GM21515 (cell line): ENCODE measurements around the gene SCGB3A1.

Experiments
- ATAC-seq: cut with Tn5 transposase; IDR thresholded peaks from one replicate; pipeline ENCODE4 v1.9.1; 2021; ENCODE audit not compliant: unreplicated experiment

The SCGB3A1 gene, protein sequence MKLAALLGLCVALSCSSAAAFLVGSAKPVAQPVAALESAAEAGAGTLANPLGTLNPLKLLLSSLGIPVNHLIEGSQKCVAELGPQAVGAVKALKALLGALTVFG

DNA sequence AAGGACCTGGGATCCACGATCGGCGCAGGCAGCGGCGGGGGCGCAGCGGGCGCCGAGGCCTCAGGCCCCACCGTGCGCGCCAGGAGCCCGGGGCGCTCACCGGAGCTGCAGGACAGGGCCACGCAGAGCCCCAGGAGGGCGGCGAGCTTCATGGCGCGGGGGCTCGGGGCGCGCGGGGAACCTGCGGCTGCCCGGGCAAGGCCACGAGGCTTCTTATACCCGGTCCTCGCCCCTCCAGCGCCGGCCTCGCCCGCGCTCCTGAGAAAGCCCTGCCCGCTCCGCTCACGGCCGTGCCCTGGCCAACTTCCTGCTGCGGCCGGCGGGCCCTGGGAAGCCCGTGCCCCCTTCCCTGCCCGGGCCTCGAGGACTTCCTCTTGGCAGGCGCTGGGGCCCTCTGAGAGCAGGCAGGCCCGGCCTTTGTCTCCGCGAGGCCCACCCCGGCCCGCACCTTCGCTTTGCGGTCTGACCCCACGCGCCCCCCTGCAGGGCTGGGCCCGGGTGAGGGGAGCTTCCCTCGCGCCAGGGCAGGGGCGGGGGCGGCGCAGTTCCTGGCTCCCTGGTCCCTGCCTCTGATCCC is at the start of gene SCGB3A1:
Gene SCGB3A1 (minus strand): TSS at position 189 of the 577 bp plus-strand sequence. CDS start 37 bp downstream, at position 152.
- ATAC-seq = no peak

DNA sequence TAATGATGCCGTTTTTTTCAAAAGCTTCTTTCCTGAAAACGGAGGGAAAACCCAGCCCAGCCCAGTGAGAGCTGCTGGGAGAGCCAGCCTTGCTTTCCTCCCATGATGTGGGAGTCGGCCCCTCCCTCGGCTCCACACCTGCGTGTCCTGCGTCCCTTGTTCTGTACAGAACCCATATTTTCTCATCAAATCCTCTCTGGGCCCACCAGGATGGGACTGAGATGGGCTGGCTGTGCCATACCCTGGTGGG is 49.2 kb upstream of the SCGB3A1 start:
- ATAC-seq = no peak

DNA sequence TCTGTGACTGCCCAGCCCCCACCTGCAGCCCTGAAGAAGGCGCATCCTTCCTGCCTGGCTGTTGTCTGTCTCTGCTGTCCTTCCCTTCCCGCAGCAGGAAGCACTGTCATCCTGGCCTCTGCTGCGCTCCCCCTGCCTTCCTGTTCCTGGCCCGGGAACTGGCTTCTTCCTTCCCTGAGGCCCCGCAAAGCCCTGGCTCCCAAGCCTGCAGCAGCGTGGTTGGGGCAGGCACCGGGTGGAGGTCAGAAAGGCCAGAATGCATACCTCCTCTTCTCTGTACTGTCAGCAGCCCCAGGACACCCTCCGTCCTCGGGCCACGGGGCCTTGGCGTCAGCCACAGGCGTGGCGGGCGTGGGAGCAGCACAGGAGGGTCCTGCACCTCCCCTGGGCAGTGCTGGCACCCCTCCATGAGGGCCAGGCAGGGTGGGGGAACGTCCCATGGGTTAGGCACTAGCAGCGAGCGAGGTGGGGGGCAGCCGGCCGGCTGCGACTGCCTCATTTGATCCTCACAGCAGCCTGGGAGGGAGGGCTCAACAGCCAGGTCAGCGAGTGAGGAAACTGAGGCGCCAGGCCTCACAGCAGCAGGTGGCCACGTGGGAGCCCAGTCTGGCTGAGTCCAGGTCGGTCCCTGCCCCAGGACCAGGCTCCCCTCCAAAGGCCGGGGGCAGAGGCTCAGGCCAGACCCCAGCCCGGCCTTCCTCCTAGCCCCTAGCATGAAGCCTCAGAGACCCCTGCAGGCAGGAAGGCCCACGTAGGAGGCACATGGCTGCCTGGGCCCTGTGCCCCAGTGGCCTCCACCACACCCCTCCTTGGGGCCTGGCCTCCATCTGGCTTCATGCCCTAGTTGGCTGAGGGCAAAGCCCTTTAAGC is 48.7 kb upstream of the SCGB3A1 start:
- ATAC-seq = no peak

DNA sequence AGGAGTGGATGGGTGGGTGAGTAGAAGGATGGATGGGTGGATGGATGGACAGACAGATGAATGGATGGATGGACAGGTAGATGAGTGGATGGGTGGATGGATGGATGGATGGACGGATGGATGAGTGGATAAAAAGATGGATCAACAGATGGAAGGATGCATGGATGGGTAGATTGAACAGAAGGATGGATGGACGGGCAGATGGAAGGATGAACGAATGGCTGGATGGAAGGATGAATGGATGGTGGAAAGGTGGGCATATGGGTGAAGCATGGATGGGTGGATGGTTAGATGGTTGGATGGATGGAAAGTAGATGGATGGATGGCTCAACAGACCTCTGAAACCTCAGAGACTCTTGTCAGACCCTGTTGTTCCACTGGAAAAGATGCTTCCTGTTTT is 48.0 kb upstream of the SCGB3A1 start:
- no peak for ATAC-seq

DNA sequence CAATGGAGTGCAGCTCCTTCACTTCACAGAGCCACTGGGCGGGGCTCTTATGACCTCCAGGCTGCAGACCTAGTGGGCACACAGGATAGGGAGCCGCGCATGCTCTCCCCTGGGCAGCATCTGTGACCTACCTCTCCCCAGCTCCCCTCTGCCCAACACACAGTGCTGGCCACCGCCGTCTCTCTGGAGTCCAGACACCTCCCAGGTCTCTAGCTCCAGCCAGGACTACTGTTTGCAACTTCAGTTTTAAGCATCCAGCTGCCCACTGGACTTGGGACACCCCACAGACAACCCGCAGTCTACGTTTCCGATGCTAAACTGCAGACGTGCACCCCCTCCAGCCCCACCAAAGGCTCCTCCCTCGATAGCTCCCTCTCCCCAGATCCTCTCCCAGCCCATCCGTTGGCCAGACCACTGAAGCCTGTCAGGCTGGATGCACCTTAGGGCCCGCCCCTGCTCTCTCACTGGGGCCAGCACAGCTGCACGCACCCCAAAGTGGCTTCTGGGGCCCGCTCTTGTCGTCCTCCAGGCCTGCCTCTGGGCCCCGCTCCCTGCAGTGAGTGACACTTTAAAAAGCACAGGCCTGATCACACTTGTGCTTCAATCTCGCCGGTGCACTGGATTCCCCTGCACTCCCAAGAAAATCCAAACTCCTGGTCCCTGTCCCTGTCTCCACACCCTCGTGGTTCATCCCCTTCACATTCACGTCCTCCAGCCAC is 46.8 kb upstream of the SCGB3A1 start:
- ATAC-seq = no peak

DNA sequence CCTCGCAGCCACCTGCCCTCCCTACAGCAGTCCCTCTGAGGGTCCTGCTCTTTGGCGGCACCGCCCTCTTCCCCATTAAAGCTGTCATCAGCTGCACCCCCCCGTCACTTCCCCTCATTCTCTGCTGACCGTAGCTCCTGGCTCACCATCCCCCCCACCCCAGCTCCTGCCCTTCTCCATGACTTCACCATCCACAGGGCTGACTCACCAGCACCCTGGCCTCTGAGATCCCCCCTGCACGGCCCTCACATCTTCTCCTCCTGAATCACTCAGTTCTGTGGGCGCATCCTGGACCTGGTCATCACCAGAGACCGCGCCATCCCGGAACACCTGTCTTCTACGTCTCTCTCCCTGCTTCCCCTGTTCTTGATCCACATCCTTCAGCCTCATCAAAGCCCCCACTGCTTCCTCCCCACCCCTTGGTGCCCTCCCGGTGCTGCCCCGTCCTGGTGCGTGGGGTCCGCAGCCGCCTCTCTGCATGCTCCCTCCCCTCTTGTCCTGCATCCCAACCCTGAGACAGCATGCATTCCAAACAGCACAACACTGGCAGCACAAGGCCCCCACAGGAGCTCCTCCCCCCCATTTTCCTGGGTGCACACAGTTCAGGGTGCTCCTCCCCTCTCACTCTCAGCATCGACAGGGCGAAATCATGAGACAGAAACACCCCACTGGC is 45.2 kb upstream of the SCGB3A1 start:
- ATAC-seq = no peak

DNA sequence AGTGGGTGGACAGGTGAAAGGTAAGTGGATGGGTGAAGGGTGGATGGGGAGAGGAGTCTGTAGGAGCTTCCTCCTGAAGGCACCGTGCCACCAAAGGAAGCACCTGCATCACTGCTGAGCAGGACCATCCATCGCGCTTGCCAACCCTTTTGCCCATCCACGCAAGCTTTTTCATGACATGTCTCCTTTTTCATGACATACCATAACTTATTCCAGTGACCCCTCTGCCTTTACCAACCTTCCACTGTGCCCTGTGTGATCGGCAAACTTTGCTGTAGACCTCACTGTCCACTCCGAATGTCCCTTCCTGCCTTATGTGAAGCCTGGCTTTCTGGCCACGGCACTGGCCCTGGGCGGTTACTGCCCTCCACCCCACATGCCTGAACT is 44.7 kb upstream of the SCGB3A1 start:
- no peak for ATAC-seq

DNA sequence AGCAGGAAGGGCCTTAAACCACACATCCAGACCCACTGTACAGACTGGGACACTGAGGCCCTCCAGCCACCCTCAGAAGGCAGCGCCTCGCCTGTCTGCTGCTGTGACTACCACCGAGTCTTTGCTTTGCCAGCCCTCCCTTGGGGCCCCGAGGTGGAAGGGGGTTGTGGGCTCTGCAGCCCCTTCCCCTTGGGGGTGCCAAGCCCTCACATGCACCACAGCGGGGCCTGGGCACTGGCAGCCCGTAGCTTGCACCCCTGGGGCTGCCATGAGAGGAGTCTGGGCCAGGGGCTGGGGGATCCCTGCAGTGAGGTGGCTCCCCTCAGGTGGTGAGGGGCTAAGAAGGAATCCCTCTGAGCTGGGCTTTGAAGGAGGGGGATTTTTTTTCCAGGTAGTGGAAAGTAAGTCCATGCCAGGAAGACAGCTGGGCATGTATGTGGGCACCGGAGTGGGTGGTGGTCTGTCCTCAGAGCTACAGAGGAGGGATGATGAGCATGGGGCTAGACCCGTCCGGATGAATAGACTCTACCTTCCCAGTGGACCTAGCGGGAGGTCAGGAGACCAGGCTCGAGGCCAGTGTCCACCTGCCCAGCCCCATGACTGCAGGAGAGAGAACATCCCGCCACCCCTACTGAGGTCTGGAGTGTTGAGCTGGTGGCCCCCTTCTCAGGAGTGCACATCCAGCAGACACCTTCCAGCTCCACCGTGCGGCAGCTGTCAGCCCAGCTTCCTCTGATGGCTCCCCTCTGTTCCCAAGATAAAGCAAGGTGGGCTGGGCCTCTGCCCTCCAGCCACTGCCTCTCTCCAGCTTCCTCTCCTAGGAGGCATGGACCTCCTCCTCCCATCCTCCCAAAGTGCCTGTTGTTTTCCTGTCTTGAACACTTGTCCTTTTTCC is 42.2 kb upstream of the SCGB3A1 start:
- ATAC-seq = no peak

DNA sequence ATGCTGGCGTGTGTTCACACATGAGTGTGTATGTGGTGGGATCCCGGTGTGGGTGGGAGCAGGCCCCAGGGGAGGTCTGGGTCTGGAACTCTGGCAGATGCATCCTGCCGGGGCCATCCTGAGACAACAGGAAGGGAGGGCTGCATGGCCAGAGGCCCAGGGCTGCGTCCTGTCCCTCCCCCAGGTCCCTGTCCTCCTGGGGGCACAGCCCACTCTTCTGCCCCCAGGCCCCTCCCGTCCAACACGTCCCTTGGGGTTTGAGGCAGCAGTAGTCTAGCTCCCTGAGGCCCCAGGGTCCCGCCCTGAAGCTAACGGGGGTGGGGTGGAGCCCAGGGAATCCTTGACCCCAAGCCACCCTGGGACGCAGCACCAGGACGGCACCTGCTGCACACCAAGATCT is 41.5 kb upstream of the SCGB3A1 start:
- no peak for ATAC-seq

DNA sequence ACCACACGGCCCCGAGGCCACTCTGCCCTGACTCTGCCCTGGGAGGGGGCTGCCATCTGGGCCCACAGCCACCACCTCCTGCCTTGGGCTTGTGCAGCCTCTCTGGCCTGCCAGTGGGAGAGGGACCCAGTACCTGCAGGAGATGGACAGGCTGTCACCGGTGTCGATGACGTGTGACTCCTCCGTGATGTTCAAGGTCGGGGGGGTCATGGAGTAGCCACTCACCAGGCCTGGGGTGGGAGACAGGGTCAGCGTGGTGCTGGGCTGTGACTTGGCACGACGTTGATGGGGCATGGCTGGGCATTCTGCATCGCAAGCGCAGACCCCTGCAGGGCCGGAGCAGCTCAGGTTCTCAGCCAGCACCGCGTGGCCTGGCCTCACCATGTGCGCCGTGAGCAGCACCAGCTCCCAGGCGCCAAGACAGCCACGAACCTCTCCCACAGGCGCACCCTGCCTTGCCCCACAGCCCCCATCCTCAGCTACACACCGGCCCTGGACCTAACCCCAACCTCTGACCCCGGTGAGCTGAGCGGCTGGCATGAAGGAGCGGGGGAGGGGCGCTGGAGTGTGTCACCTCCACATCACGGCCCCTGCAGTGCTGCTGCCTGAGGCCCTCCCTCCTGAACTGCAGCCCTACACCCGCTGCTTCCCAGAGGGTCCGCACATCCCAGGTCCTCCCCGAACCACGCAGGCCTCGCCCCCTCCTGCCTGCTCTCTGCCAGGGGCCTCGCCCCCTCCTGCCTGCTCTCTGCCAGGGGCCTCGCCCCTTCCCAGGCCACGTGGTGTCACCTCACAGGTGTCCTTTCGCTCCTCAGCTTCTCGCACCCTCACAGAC is 40.5 kb upstream of the SCGB3A1 start:
- ATAC-seq = no peak

DNA sequence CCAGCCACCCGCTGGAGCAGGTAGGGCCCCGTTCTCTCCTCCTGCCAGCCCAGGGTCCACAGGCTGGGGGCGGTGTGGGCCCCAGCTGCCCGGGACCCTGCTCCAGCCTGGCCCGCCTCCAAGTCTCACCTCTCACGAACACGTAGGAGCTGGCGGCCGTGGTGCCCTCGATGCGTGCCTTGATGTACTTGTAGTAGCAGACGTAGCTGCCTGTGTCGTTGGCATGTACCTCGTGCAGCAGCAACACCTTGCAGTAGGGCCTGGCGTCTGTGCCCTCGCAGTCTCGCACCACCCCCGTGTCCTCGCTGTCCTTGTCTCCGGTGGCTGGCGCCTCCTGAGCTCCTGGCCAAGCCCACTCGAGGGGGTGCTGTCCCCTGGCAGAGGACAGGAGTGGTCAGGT is 39.1 kb upstream of the SCGB3A1 start:
- no peak for ATAC-seq

DNA sequence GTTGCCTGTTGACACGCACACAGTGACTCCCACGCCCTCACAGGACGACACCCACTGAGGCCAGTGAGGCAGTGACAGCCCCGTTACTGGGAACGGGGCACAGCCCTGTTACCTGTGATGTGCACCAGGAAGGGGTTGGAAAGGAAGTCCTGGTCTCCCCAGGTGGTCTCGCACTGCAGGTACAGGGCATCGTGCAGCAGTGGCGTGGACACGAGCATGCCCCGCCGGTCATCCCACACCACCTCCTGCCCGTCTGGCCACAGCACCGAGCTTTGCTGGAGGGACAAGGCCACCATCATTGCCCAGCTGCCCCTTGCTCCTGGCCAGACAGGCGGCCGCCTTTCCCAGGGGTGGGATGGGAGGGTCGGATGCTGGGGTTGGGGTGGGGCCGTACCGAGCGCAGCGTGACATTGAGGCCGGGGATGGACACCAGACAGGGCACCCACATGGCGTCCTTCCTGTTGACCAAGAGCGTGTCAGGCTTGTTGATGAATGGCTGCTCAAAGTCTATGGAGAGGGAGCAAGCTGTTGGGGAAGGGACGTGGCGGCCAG is 38.6 kb upstream of the SCGB3A1 start:
- no peak for ATAC-seq

DNA sequence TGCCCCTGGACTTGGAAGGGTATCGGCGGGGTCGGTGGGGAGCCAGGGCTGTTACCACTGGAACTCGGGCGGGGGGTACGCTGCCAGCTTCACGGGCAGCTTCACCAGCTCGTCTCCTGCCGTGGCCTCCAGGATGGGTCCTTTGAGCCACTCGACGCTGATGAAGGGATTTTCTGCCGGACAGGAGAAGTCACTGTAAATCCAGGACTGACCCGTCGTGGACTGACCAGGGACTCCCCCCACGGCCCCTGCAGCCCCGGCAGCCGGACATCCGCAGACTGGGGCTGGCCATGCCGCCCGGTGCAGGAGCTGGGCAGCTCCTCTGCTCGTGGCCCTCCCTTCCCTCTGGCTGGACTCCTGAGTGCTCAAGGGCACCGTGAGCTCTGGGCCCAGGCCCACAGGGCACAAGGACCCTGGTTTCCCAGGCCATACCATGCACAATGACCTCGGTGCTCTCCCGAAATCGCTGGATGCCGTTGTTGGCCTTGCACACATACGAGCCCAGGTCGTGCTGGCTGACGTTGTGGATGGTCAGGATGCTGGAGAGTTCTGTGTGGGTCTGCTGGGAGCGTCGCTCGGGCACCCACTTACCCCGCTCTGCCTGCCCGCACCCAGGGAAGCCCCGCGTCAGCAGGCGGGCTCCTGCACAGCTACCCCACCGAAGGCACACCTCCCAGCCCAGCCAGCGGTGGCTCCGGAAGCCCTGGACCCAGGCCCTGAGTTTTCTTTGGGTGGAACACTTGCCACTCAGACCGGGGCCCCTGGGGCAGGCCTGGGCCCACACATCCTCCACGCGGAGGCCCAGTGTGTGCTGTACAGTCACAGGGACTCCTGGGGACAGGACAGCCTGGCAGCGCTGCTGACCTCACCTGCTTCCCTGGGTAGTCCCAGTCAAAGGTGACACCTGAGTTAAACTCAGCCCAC is 37.8 kb upstream of the SCGB3A1 start:
- ATAC-seq = no peak

DNA sequence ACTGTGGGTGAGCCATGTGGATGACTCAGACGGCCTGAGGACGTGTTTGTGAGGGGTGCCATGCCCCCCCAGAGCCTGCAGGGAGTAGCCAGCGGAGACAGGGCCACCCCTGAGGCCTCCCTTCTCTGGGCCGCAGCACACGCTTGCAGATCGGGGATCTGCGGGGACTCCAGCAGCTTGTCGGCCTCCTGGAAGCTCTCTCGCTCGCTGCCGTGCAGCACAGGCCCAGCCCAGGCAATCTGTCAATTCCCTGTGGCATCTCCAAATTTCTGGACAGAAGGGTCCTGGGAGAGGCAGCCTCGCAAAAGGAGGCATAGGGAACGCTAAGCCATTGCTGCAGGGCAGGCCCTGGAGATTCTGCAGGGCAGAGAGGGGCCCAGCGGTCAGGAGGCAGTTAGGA is 36.9 kb upstream of the SCGB3A1 start:
- ATAC-seq = no peak

DNA sequence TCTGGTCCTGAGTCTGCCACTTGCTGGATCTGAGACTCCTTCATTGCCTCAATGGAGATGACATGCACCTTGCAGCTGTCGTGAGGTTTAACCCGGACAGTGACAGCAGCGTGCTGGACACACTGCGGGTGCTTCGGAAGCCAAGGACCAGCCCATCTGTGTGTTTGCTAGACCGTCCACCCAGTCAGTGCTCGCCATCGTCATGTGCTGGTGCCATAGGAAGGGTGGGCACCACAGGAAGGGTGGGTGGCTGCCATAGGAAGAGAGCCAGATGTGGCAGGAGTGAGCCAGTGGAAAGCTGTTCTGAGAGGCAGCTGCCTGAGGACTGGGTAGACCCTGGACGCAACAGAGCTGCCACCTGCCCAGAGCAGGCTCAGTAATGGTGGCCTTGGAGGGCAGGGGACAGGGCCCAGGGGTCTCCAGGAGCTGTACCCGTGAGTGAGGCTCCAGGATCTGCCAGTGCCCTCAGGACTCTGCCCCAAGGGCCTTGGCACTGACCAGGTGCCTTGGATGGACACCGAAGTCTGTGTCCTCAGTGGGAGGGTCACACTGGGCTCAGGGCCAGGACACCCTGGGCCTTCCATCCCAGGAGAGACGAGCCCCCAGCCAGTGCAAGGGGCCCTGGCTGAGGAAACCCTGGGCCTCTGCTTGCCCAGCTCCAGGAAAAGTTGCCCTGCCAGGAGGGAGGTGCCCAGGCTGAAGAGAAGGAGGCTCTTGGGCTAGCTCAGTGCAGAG is 36.3 kb upstream of the SCGB3A1 start:
- ATAC-seq = no peak

DNA sequence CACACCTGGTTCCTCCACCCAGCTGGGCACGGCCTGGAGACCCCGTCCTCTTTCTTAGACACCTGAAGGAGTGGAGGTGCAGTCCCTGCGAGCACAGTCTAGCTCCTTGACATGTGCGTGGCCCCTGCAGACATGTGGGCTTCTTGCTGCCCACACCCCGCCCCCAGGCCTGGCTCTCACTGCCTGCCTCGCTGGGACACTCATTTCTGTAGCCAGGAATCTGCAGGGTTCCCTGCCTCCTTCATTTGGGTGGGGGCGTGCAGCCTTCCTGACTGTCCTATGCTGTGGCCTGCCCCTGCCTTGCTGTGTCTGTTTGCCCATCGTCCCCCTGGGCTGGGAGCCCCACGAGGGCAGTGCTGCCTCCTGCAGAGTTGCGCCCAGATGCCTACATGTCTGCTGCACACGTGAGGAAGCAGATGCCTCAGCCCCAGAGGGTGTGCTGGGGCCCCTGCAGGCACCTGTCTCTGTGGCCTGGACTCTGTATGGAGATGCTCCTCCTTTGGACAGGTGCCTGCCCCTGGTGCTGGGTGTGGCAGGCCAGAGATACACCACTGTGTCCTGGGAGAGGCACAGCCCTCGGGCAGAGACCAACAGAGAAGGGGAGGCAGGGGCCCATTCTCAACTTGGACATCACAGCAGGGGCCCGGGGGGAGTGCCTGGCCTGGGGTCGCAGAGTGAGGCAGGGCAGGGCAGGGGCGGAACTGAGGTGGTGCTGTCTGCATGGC is 35.5 kb upstream of the SCGB3A1 start:
- ATAC-seq = no peak
